Activated CD4-positive, alpha-beta T cell treated with anti-CD3 and anti-CD28 coated beads, Interleukin-2, amount 50 U/mL, for 1 hour (primary cell): ENCODE measurements around the gene LHX2.

Experiments used
- DNase-seq: peaks from one replicate; pipeline ENCODE4 v3.0.0-alpha.2; 2020

LHX2 gene

GRCh38 chr9:124014211-124014955 lies 2.8 kb downstream of the LHX2 start:
- DNase-seq = no peak

- no peak for DNase-seq
Measured at GRCh38 chr9:124014956-124015660, 3.5 kb downstream of the LHX2 start.

GRCh38 chr9:124015661-124016131 lies 4.1 kb downstream of the LHX2 start:
- no peak for DNase-seq

GRCh38 chr9:124016175-124017050 lies 4.8 kb downstream of the LHX2 start:
- no peak for DNase-seq

- DNase-seq = no peak
Measured at GRCh38 chr9:124017051-124017928, 5.7 kb downstream of the LHX2 start.

GRCh38 chr9:124017929-124018729 lies 6.6 kb downstream of the LHX2 start:
- DNase-seq = no peak

- no peak for DNase-seq
Measured at GRCh38 chr9:124018730-124019697, 7.4 kb downstream of the LHX2 start.

GRCh38 chr9:124019771-124020519 lies 8.4 kb downstream of the LHX2 start:
- DNase-seq = no peak

- no peak for DNase-seq
Measured at GRCh38 chr9:124020520-124021384, 9.2 kb downstream of the LHX2 start.

GRCh38 chr9:124021385-124021769 lies 9.8 kb downstream of the LHX2 start:
- DNase-seq = no peak

GRCh38 chr9:124022201-124023121 lies 10.9 kb downstream of the LHX2 start:
- DNase-seq = no peak

- no peak for DNase-seq
Measured at GRCh38 chr9:124024107-124024506, 12.5 kb downstream of the LHX2 start.

- DNase-seq = no peak
Measured at GRCh38 chr9:124029617-124030016, 18.0 kb downstream of the LHX2 start.

GRCh38 chr9:124030969-124031451 lies 19.4 kb downstream of the LHX2 start:
- DNase-seq = no peak

- DNase-seq = no peak
Measured at GRCh38 chr9:124032247-124032646, 20.7 kb downstream of the LHX2 start.

GRCh38 chr9:124033348-124033747 lies 21.8 kb downstream of the LHX2 start:
- no peak for DNase-seq

GRCh38 chr9:124033967-124034366 lies 22.4 kb downstream of the LHX2 start:
- DNase-seq = no peak
